Measurements from ENCODE around the gene IL17B. TPM values are rescaled to one million over a fixed set of nuclear protein-coding genes. Genes with fewer than 3 reads are reported as not detected.

The IL17B gene
- total RNA-seq, 2 donors from 2014 or later = not detected

- peak; percentile 67 for DNase-seq
- Mint-ChIP-seq H3K27ac (peak overlapping the region; percentile 79), H3K9me3 (no peaks in the 10 kb centered on the region), H3K36me3 (ENCODE audit: low read depth) (no peaks in the 10 kb centered on the region), H3K4me3 (no peak overlapping the region), H3K27me3 (ENCODE audit: insufficient read depth) (no peaks in the 10 kb centered on the region), H3K4me1 (peaks cover 27% of the 10 kb centered on the region)
- no peaks in the 10 kb centered on the region for H3K36me3 ChIP-seq (ENCODE audit: control insufficient read depth, insufficient read depth, low read length)
- H3K9me3 ChIP-seq (ENCODE audit: control insufficient read depth, low read length) = no peaks in the 10 kb centered on the region
- TF ChIP-seq CTCF (conservative IDR thresholded peaks at IDR 0.05) = no peak
- no peak overlapping the region for H3K9ac ChIP-seq (ENCODE audit: extremely low read depth, low read length, poor library complexity, severe bottlenecking)
- H3K4me1 ChIP-seq (ENCODE audit: control insufficient read depth, insufficient read depth, low read length) = peaks cover 9% of the 10 kb centered on the region
- no peaks in the 10 kb centered on the region for H3K27me3 ChIP-seq (ENCODE audit: control insufficient read depth, insufficient read depth, low read length, poor library complexity, severe bottlenecking)
- H3K4me3 ChIP-seq (ENCODE audit: low read length) = no peak overlapping the region
- H3K27ac ChIP-seq (ENCODE audit: low read depth, low read length) = no peak overlapping the region
- WGBS, 2 experiments (ENCODE audit: insufficient coverage in 1 of 2, insufficient read length in 1 of 2) = 70% methylated on average over 7 of the region's 7 CpGs; no CpG with 5 or more reads in 1 of the 2 experiments
Observed at GRCh38 chr5:149423794-149424268, 44.7 kb upstream of the IL17B start.

GRCh38 chr5:149423049-149423793 lies 44.1 kb upstream of the IL17B start:
- H3K27me3 ChIP-seq (ENCODE audit: control insufficient read depth, insufficient read depth, low read length, poor library complexity, severe bottlenecking) = no peaks in the 10 kb centered on the region
- no peak for DNase-seq
- no peaks in the 10 kb centered on the region for H3K9me3 Mint-ChIP-seq
- no peaks in the 10 kb centered on the region for H3K9me3 ChIP-seq (ENCODE audit: control insufficient read depth, low read length)
- peaks cover 9% of the 10 kb centered on the region for H3K4me1 ChIP-seq (ENCODE audit: control insufficient read depth, insufficient read depth, low read length)
- no peak overlapping the region for H3K4me3 ChIP-seq (ENCODE audit: low read length)
- H3K36me3 Mint-ChIP-seq (ENCODE audit: low read depth) = no peaks in the 10 kb centered on the region
- peak overlapping the region; percentile 56 for H3K27ac ChIP-seq (ENCODE audit: low read depth, low read length)
- H3K9ac ChIP-seq (ENCODE audit: extremely low read depth, low read length, poor library complexity, severe bottlenecking) = no peak overlapping the region
- 86 to 87% methylated on average over 8 to 9 of the region's 9 CpGs for whole genome bisulfite sequencing, 2 experiments (ENCODE audit: insufficient coverage in 1 of 2, insufficient read length in 1 of 2)
- H3K27ac Mint-ChIP-seq = no peak overlapping the region
- no peaks in the 10 kb centered on the region for H3K27me3 Mint-ChIP-seq (ENCODE audit: insufficient read depth)
- peaks cover 25% of the 10 kb centered on the region for H3K4me1 Mint-ChIP-seq
- H3K4me3 Mint-ChIP-seq = no peak overlapping the region
- no peak for TF ChIP-seq CTCF (conservative IDR thresholded peaks at IDR 0.05)
- H3K36me3 ChIP-seq (ENCODE audit: control insufficient read depth, insufficient read depth, low read length) = no peaks in the 10 kb centered on the region

- no peak overlapping the region for H3K27ac Mint-ChIP-seq
- Histone ChIP-seq H3K27ac (ENCODE audit: low read depth, low read length) (peak overlapping the region; percentile 56), H3K4me1 (ENCODE audit: control insufficient read depth, insufficient read depth, low read length) (peaks cover 11% of the 10 kb centered on the region), H3K9me3 (ENCODE audit: control insufficient read depth, low read length) (no peaks in the 10 kb centered on the region), H3K36me3 (ENCODE audit: control insufficient read depth, insufficient read depth, low read length) (no peaks in the 10 kb centered on the region), H3K27me3 (ENCODE audit: control insufficient read depth, insufficient read depth, low read length, poor library complexity, severe bottlenecking) (no peaks in the 10 kb centered on the region), H3K9ac (ENCODE audit: extremely low read depth, low read length, poor library complexity, severe bottlenecking) (no peak overlapping the region), H3K4me3 (ENCODE audit: low read length) (no peak overlapping the region)
- H3K9me3 Mint-ChIP-seq = no peaks in the 10 kb centered on the region
- TF ChIP-seq CTCF (conservative IDR thresholded peaks at IDR 0.05) = no peak
- H3K4me1 Mint-ChIP-seq = peaks cover 26% of the 10 kb centered on the region
- no peaks in the 10 kb centered on the region for H3K27me3 Mint-ChIP-seq (ENCODE audit: insufficient read depth)
- 74 to 80% methylated on average over 4 to 19 of the region's 19 CpGs for WGBS, 2 experiments (ENCODE audit: insufficient coverage in 1 of 2, insufficient read length in 1 of 2)
- DNase-seq = peak; percentile 84
- H3K4me3 Mint-ChIP-seq = no peak overlapping the region
- H3K36me3 Mint-ChIP-seq (ENCODE audit: low read depth) = no peaks in the 10 kb centered on the region
Observed at GRCh38 chr5:149422366-149423048, 43.4 kb upstream of the IL17B start.

Data from endodermal cell (in vitro differentiated cells).